Measurements from ENCODE around the gene PRKCE.

- TF ChIP-seq CTCF (IDR thresholded peaks at IDR 0.05) (no peak), EP300 (IDR thresholded peaks at IDR 0.05) (no peak)
Measured at GRCh38 chr2:45964223-45964841, 312.9 kb downstream of the PRKCE start.

All from sigmoid colon (tissue), 4 donors.